GM18511 (cell line): ENCODE measurements around the gene USP10.
A peak's percentile ranks its signal among the peaks of the same experiment; 100 is the strongest.
"Not testable (repeated sequence)": the region's sequence is repeated elsewhere in the genome, so short reads cannot be mapped to it uniquely, and the experiment has no call there.

ENCODE experiments used
- ATAC-seq: cut with Tn5 transposase; IDR thresholded peaks from one replicate; pipeline ENCODE4 v1.9.1; 2021; ENCODE audit warnings: mild to moderate bottlenecking, moderate library complexity; ENCODE audit not compliant: unreplicated experiment

Gene USP10

DNA sequence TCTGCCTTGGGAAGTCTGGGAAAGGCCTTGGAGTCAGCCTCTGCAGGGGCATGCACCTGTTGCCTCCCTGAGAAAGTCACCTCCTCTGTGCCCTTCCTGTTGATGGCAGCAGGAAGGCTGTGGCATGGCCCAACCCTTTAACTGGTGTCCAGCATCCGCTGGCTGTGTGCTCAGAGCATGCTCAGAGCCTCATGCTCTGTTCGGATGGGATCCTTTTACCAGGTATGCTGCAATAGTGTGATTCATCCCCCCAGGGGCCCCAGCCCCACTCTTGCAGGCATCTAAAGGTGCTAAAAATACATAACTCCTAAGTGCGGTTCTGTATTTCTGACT is 26.6 kb upstream of the USP10 start:
- no peak for ATAC-seq

DNA sequence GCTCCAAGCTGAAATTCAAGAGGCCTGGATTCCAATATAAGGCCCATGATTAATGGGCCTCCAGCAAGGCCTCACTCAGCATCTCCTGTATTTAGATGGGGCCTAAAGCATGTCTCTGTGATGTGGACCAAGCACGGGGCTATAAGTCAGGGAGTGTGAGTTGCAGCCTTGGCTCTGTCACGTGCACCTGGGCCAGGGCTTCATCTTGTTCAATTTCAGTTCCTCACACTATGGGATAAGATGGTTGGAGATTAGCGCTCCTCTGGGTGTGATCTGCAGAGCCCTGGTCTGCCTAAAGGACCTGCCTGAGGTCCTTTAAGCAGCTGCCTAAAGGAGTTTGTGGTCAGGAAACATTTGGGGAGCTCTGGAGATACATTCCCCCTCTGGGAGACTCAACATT is 26.2 kb upstream of the USP10 start:
- ATAC-seq: no peak

DNA sequence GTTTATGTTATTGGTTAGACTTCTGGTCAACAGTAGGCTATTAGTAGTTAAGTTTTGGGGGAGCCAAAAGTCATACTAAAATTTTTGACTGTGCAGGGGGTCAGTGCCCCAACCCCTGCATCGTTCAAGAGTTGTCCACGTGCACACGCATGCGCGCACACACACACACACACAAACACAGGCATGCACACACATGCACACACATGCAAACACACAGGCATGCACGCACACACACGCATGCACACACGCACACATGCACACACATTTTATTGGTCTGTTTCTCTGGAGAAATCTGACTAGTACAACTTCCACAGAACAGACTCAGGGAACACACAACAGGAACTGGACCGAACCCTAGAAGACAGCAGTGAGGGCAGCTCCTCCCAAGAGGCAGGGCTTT is 24.4 kb upstream of the USP10 start:
- no peak for ATAC-seq

DNA sequence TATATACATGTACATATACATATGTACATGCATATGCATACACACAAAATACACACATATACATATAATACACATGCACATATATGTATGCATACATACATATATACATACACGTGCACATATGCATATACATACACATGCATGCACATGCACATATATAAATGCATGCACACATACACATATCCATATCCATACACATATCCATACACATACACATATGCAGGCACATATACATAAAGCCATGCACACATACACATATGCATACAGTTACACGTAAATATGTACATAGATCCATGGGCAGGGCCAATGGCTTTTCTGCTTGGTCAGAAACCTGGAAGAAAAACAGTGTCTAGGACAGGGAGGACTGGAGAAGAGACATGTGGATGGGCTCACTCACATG is 23.9 kb upstream of the USP10 start:
- ATAC-seq: no peak

DNA sequence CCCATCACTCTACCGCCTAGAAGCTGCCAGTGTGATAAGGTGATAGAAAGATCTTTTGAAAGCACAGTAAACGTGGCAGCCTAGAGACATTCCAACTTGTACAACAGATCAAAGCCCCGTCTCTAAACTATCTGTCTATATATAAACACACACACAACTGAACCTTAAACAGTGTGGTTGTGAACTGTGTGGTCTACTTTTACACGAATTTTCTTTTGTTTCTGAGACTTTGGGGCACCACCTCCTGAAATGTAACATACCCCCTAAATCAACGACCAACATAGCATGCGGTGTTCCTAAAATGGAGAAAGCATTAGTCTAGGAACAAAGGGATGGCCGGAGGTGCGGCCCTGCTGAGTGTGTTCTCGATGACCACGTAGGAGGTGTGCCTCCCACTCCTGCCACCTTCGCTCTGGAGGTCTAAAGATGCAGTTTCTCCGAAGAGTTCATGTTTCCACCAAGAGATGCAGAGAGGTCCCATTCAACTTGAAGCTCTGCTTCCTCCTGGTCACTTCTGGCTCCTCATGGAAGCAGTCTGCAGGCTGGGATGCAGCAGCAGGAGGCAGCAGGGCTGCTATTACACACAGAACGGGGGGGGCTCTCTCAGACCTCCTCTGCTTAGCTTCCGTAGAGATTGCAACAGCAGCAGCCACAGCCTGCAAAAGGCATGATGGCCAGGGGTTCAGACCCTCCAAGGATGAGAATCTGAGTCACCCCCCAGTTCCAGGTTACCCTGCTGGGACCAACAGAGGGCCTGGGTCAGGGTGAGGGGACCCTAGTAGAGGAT is 22.6 kb upstream of the USP10 start:
- ATAC-seq: no peak

DNA sequence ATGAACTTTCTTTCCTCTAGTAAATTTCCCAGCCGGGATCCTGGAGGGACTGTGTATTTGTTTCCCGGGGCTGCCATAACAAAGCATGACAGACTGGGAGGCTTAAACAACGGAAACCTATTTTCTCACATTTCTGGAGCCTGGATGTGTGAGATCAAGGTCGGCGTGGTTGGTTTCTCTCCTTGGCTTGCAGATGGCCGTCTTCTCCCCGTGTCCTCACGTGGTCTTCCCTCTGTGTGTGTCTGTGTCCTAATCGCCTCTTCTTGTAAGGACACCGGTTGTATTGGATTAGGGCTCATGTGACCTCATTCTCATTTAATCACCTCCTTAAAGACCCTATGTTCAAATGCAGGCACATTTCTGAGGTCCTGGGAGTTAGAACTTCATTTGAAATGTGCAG is 22.0 kb upstream of the USP10 start:
- no peak for ATAC-seq

DNA sequence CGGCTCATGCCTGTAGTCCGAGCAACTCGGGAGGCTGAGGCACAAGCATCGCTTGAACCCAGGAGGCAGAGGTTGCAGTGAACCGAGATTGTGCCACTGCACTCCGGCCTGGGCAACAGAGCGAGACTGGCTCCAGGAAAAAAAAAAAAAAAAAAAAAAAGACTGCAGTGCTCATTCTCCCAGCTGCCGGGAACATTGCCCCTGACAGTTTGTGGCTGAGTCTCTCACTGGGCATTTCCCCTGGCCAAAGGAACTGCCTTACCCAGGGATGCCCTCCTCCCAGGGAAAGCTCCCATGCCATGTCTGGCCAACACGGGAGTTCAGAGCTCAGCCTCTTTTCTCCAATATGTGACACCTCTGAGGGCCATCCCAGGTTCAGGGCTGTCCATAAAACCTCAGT is 21.3 kb upstream of the USP10 start:
- ATAC-seq: no peak

DNA sequence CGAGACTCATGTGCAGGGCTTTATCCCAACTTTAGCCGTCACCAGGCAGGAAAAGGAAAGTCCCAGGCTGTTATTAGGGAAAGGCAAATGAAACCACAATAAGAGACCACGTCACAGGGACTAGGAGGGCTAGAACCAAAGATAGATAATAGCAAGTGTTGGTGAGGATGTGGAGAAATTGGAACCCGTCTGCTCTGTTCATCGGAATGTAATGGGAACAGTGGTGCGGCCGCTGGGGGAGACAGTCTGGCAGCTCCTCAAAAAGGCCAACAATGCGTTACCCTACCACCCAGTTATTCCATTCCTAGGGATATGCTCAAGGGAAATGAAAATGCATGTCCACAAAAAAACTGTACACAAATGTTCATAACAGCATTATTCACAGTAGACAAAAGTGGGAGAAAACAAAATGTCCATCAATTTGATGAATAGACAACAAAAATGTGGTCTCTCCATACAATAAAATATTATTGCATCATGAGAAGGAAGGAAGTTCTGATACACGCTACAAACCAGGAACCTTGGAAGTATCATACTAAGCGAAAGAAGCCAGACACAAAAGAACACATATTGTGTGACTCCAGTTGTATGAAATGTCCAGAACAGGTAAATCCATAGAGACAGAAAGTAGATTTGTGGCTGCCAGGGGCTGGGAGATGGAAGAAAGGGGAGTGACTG is 19.5 kb upstream of the USP10 start:
- ATAC-seq: no peak

DNA sequence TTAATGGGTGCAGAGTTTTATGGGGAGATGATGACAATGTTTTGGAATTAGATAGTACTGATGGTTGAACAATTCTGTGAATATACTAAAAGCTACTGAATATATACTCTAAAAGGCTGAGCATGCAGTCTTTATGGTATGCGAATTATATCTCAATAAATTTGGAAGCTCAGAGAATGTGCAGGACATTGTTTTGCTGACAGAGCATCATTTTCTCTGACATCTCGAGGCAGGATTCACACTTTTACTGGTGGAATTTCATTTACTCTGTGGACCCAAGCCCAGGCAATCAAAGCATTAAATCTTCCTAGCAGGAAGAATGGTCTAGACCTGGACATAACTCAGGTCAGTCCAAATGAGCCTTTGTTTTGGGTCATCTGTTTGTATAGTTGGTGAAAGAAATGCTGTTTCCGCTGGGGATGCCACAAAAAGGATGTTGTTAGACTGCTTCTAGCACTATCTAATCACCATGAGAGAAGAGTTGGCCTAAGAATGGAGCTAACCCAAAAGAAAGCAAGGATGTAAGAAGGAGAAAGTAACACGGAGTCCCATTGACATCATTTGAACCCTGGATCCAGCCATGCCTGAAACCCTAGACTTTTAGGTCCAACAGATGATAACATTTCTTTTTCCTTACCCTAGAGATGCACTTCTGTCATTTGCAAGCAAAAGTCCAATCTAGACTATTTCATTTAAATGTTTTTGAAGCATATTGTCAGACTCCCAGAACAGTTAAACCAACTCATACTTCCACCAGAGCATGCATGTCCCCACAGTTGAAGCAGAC is 18.8 kb upstream of the USP10 start:
- no peak for ATAC-seq

DNA sequence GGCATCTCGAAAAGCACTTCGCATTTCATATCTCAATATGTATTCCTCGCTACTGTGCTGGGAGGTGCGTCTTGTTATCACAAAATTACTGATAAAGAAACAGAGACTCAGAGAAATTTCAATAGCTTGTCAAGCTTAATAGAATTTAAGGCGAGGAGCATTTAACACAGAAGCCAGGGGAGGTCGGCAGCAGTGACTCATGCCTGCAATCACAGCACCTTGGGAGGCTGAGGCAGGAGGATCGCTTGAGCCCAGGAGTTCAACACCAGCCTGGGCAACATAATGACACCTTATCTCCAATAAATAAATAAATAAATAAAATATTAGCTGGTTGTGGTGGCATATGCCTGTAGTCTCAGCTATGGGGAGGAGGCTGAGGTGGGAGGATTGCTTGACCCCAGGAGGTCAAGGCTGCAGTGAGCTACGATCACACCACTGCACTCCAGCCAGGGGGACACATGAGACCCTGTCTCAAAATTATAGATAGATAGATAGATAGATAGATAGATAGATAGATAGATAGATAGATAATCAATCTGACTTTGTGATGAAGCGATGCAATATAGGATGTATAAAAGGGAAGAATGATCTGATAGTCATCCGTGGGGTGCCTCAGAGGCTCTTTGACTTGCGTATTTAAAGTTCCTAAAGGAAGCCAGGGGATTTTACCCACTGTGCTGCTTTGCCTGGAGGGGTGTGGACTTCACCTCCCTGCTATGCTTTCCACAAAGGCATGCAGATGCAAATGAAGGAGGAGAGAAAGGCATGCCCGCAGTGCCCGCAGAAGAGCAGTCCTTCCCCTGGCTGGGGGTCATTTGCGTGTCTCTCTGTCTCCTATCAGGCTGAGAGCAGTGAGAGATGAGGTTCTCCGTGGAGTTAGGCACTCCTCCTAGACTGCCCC is 15.9 kb upstream of the USP10 start:
- no peak for ATAC-seq

DNA sequence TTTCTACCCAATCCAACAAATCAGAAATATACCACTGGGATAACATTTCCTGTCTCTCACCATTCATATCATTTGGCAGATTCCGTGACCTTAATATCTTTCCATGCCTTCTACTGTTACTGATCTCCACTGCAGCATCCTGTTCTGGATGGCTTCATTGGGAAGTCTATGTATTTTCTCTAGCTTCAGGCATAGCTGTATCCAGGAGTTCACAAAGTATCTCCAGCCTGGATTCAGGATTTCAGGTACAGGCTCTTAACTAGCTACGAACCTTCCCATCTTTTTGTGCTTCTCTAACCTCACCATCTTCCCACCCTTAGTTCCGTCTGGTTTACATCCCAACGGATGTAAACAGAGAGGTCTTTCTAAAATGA is 15.2 kb upstream of the USP10 start:
- no peak for ATAC-seq

DNA sequence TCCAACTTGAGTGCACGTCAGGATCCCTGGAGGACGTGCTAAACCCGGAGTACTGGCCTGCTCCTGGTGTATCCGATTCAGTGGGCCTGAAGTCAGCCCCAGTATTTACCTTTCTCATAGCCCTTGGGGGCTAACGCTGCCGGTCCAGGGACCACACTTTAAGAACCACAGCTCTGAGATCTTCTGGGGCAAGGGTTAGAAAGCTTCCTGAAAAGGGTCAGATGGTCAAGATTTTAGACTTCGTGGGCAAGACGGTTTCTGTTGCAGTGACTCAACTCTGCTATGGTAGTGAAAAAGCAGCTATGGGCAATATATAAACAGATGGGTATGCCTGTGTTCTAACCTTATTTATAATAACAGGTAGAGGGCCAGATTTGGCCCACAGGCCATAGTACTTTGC is 14.6 kb upstream of the USP10 start:
- ATAC-seq: no peak

DNA sequence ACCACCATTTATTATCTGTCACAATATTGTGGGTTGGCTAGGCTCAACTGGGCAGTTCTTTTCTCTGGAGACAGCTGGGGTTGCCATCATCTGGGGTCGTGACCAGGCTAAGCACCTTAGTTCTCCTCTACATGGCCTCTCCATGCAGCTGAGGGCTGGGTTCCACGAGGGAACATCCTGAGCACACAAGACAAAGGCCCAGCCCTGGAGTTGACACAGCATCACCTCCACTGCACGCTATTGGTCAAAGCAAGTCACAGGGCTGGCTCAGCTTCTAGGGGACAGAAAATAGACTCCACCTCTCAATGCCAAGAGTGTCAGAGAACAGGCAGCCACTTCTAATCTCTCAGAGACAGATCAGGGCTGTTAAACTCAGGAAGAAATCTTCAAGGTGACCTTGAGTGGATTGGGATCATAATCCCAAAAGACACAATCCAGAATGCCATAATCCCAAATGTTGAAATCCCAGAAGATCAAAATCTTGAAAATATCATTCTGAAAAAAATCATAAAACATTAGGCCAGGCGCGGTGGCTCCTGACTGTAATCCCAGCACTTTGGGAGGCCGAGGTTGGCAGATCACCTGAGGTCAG is 13.0 kb upstream of the USP10 start:
- ATAC-seq: no peak

DNA sequence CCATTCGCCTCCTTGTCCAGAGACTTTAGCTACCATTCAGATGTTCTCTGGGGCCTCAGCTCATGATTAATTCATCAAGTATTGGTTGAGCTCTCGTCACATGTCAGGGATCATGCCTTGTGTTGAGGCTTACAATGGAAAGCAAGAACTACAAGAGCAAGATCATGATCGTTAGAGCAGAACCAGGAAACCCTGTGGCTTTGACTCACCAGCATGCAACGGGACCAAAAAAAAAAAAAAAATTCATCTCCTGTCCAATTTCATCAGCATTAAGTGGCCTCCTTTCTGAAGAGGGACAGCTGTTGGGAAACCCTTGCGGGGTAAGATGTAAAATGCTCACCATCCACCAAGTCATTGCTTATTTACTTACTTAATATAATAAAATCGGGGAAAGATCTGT is 12.1 kb upstream of the USP10 start:
- ATAC-seq: peak; percentile 72

DNA sequence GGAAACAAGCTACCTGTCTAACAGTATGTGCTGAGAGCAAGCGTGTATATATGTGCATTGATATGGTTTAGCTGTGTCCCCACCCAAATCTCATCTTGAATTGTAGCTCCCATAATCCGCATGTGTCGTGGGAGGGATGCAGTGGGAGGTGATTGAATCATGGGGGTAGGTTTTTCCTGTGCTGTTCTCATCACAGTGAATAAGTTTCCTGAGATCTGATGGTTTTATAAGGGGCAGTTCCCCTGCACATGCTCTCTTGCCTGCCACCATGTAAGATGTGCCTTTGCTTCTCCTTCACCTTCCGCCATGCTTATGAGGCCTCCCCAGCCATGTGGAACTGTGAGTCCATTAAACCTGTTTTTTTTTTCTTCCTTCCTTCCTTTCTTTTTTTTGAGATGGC is 11.6 kb upstream of the USP10 start:
- ATAC-seq: not testable (repeated sequence)

DNA sequence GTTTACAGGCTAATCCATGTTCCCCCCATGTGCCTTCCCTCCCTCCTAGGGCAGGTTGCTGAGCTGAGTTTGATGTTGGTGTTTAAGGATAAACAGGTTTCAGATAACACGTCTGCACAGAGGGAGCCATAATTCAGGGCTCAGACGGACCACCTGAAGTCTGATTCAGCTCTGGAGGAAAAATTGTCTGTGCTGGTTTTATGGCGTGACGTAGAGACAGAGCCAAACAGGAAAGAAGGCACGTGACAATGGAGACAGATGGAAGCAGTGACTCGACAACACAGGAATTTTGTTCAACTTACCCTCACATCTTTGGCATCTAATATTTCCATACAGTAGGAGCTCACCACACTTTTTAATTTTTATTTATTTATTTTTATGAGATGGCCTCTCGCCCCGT is 10.7 kb upstream of the USP10 start:
- no peak for ATAC-seq

DNA sequence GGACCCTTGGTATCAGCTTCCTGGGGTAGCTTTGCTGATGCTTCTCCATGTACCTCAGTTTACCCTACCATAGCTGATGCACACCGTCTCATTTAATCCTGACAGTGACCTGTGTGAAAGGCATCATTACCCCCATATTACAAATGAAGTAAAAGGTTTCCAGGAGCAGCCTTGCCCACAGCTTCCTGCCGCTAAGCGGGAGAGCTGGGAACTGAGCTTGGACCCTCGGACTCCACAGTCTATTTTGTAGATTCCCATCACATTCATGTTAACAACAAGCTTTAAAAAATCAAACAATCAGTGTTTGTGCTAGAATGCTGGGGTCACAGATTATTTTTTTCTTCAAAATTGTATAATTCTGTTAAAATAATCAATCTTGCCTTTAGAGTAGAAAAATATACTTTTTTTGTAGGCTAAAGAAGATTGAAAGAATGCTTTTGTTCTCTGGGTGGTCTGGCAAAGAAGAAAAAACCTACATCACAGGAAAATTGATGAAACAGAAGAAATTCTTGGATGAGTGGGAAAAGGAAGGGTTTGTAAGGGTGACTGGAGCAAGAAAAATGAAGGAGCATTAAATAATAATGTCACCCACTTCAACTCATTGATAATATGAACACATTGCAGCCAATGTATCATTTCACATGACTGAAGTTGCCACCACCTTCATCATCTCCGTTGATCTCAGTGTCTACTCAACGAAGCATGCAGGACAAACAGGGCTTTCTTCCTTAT is 9.5 kb upstream of the USP10 start:
- no peak for ATAC-seq

DNA sequence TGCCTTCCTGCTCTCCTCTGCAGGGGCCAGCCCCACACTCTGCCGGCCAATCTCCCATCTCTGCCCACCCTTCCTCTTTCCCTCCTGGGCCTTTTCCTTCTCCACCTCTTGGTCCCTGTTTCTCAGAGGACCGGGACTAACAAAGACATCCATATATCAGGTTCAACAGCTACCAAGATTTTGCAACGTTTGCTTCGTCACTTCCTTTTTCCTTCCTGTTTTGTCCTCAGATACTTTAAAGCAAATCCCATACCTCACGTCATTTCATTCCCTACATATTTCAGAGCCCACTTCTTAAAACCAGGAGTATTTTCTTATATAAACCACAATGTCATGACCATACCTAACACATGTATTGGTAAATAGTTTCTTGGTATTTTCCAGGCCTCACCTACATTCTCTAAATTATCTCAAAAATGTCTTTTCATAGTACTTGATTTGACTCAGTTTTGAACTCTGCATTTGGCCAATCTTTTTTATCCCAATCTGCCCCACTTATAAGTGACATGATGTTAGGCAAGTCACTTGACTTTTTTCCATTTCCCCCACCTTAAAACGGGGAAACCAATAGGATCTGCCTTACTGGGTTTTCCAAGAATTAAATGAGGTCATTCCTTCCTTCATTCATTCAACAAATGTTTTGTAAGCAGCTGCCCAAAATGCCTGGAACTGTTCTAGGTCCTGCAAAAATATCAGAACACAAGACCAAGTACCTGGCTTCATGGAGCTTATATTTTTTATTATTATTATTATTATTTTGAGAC is 7.2 kb upstream of the USP10 start:
- no peak for ATAC-seq

DNA sequence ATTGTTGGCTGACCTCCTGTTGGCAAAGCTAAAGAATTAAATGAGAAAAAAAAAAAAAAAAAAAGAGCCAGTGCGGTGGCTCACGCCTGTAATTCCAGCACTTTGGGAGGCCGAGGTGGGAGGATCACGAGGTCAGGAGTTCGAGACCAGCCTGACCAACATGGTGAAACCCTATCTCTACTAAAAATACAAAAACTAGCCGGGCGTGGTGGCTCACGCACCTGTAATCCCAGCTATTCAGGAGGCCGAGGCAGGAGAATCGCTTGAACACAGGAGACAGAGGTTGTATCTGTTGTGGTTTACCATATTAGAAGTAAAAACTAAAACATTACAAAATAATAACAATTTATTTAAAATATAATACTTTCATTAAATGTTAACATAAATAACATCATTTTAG is 5.9 kb upstream of the USP10 start:
- not testable (repeated sequence) for ATAC-seq
